ENCODE measurements around the gene RENBP.

RENBP gene

DNA sequence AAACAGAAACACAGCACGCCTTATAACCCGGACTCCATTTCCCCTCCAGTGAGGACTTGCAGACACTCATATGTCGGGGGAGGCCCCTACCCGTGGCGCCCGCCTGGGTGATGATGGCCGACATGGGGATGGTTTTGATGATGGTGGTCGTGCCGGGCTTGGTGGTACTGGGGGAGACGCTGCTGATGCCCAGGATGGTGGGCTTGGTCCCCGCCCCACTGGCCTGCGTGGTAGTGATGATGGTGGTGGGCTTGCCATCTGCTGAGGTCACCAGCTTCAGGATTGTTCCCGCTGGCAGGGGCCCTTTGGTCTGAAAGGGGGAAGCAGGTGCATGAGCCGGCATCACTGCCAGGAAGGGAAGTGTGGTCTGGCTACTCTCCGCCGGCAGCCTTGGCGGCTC, 12.8 kb upstream of the RENBP start:
- no peak for DNase-seq
- in situ Hi-C loops (cut with HindIII; ENCODE audit: low pct_ligation_motif_present, low pct_unique_long_range_greater_than_20kb, low sequenced_read_pairs), result no loop called here

DNA sequence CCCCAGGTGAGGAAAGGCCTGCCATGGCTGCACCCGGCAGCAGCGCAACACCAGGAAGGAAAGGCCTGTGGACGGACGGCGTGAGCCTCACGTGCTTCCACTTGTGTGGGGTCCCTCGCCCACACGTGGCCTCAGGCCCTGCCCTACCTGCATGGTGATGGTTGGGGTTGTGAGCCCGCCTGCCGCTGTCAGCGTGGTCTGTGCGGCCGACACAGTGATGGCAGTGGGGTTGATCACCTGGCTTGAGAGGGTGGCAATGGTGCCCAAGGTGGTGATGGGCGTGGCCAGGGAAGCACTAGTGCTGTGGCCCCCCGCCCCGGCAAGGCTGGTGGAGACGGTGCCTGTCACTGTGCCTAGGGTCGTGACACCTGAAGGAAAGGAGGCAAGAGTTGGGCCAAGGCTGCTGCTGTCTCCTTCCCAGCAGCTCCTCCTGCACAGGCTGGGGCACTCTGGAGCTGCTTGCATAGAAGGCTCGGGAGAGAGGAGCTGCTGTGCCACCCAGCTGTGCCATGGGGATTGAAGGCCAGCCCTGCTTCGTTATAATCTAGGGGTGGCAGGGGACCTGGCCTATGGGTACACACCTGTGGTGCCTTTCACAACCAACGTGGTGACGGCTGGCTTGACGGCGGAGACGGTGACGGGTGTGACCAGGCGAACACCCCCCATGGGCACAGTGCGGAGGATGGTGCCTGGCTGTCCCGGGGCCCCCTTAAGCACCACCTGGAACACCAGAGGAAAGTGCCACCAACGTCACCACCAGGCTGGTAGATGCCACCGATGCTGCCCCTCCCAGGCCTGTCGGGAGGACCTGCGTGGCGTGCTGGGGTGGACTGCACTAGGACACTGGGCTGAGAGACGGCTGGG, 11.8 kb upstream of the RENBP start:
- in situ Hi-C loops (cut with HindIII; ENCODE audit: low pct_ligation_motif_present, low pct_unique_long_range_greater_than_20kb, low sequenced_read_pairs), result no loop called here
- DNase-seq, result no peak

DNA sequence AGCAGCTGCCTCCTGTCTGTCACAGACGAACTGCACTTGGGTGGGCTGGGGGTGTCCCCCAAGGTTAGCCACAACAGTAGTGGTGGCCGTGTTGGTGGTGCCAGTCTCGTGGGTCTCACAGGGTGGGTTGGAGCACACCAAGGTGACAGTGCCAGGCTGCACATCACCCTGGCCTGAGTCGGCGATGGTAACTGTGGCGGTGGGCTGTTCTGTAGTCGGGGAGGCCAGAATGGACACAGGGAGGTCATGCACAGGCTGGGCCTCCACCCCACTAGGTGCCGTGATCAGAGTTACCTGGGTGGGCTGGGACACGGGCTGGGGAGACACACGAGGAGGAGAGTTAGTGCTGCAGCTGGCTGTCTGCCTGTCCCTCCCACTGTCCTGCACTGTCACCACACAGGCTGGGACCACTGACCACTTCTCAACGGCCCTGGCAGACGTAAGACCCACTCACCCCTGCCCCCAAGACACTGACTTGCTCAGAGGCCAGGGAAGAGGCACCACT, 10.8 kb upstream of the RENBP start:
- in situ Hi-C loops (cut with HindIII; ENCODE audit: low pct_ligation_motif_present, low pct_unique_long_range_greater_than_20kb, low sequenced_read_pairs), result no loop called here
- DNase-seq, result no peak

DNA sequence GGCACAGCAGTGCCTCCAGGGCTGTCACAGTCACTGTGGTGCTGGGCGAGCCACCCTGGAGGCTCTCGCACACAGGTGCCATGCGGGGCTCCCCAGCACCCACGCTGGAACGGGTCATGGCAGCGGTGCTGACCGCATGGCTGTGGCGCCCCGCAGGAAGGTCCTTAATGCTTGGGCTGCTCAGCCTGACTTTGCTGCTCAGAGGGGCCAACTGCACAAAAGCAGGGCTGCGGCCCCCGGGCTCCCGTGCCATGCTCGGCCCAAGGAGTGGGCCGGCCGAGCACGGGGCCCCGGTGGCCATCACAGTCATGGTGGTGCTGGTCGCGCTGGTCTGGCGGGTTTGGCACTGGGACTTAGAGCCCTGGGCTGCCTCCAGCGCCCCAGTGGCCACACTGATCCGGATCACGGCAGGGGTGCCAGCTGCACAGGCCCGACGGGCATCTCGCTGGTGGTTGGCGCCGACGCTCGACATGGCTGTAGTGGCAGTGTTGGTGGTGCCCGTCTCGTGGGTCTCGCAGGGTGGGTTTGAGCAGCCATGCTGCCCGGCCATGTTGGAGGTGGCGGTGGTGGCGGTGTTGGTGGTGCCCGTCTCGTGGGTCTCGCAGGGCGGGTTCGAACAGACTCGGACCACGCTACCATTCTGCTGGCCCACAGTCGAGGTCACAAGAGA, 10.2 kb upstream of the RENBP start:
- no peak for DNase-seq
- in situ Hi-C loops (cut with HindIII; ENCODE audit: low pct_ligation_motif_present, low pct_unique_long_range_greater_than_20kb, low sequenced_read_pairs), result no loop called here

DNA sequence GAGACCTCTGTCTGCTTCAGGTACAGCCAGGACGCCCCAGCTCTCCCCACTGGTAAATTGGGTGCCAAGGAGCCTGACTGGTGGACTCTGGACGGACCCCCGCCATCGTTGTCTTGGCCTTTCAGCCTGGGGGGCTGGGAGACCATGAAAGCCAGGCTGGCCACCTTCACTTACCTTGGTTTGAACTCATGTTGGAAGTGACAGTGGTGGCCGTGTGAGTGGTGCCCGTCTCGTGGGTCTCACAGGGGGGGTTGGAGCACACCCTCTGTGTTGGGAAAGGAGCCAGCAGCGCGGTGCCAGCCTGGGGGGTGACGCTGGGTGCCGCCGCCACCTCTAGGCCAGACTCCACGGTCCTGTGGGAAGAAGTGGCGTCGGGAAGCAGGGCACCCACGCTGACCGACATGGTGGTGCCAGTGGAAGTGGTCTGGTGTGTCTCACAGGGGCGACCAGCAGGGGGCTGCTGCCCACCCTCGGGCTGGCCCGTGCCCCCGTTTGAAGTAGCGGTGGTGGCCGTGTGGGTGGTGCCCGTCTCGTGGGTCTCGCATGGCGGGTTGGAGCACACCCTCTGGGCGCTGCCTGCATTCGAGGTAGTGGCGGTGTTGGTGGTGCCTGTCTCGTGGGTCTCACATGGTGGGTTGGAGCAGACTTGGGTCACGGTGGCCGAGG, 9.6 kb upstream of the RENBP start:
- in situ Hi-C loops (cut with HindIII; ENCODE audit: low pct_ligation_motif_present, low pct_unique_long_range_greater_than_20kb, low sequenced_read_pairs), result no loop called here
- no peak for DNase-seq

DNA sequence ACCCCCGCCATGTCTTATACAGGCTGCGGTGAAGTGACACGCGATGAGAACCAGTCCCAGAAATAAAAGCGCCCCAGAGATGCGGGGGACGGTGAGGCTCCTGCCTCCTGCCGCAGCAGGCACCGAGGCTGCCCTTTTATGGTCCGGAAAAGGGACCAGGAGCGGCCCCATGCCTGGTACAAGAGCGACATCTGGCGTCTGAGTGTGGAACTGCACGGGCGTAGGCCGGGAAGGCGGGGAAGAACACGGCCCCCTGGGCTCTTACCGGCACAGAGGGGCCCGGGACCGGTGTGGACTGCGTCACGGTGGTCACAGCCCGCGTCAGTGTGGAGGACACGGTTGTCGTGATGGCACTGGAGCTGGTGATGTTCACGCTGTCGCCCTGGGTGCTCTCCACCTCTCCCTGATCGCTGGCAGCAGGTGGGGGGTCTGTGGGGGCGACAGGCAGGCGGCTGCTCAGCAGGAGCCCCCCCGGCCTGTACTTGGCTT, 8.9 kb upstream of the RENBP start:
- in situ Hi-C loops (cut with HindIII; ENCODE audit: low pct_ligation_motif_present, low pct_unique_long_range_greater_than_20kb, low sequenced_read_pairs), result no loop called here
- DNase-seq, result peak; percentile 47

DNA sequence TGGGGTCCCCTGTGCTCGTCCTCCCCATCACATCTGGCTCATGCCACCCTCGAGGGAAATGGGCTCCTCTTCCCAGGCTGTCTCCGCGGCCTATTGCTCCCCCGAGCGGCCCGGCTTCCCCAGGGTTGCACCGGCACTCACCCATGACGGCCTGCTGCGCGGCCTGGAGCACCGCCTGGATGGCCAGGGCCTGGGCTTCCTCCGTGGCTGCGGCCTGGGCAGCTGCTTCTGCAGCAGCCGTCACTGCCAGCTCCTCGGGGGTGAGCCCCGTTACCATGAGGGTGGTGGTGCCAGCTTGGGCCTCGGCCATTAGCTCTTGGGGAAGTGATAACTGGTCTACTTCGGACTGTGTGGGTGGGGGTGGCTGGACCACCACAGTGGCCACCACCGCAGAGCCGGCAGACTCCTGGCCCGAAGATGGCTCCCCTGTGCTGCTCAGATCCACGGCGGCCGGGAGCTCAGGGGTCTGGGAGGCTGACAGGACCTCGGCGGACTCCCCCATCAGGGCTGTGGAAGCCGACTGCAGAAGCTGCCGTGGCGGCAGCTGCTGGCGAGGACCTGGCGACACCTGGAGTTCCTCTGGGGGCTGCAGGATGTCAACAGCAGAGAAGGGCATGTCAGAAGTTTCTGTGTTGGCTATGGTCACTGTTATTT, 8.1 kb upstream of the RENBP start:
- no peak for DNase-seq
- in situ Hi-C loops (cut with HindIII; ENCODE audit: low pct_ligation_motif_present, low pct_unique_long_range_greater_than_20kb, low sequenced_read_pairs), result no loop called here

DNA sequence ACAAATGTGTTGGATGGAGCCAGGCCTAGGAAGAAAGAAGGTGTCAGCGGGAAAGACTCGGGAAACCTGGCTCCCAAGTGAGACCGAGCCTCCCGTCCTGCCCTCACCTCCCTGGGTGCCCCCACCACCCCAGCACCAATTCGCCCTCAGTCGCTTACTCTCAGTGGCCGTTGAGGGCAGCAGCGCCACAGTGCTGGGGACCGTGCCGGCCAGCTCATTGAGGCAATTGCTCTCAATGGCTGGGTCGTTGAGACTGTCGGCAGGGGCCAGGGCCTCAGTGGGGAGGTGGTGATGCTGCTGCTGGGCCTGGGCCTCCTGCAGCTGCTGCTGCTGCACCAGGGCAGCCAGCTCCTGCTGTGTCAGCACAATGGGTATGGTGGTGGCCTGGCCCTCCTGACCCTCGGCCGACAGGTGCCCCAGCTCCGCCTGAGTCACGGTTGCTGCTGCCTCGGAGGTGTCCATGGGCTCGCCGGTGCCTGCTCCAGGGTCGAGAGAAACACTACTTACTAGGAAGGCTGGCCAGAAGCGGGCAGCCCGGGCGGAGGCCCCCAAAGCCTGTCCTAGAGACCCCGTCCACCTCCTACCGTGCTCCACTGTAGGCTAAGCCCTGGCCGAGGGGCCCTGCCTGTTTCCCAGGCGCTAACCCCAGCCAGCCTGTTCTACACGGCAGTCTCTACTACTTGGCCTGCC, 7.4 kb upstream of the RENBP start:
- in situ Hi-C loops (cut with HindIII; ENCODE audit: low pct_ligation_motif_present, low pct_unique_long_range_greater_than_20kb, low sequenced_read_pairs), result no loop called here
- DNase-seq, result no peak

DNA sequence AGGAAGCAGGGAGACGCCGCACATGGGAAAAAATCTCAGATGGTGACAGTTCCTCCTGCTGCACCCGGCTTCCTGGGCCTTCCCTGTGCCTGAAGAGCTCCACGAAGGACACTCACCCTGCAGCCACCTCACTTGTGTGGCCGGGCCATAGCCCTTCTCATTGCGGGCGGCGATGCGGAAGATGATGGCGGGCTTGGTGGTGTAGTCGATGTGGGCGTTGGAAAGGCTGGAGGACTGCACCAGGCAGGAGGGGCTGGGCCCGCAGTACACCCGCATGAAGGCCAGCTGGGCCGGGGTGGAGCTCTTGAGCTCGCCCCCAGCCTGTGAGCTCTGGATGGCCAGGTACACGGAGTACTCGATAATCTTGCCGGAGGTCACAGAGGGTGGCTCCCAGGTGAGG, 5.7 kb upstream of the RENBP start:
- in situ Hi-C loops (cut with HindIII; ENCODE audit: low pct_ligation_motif_present, low pct_unique_long_range_greater_than_20kb, low sequenced_read_pairs), result no loop called here
- DNase-seq, result no peak

DNA sequence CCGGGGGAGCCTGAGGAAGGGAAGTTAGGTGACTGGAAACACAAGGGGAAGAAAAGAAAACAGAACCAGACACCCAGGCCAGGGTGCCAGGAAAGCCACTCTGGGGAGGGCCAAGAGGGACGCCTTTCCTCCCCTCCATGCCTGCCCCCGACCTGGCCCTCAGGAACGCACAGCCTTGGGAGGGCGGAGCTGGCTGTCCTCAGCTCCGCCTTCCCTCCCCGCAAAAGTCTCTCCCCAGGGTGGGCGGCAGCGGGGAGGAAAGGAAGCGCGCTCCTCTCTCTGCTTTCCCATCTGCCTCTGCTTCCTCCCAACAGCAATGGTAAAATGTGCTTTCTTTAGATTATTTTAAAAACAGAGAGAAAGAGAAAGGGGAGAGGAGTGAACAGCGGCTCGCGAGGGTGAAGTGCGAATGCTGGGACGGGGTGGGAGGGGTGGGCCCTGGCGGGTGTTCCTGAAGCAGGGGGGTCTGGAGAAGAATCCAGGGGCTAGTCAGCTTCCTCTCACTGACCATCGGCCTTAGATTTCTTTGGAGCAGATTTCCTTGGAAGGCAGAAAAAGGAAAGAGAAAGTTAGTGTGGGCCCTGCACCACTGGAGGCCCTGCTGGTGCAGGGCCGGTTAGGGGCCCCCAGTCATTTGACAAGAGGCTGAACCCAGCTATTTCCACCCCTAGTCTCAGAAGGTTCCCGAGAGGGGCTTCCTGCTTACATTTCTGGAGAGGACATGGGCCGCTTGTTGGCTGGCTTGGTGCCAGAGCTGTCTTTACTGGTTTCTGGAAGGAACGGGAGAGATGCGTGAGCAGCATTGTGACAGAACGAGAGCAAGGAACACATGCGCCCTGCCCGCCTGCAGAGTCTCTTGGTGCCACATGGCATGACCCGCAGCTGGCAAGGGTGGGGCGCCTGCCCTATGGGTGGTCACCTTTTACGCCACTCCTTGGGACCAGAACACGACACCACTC, 4.7 kb upstream of the RENBP start:
- in situ Hi-C loops (cut with HindIII; ENCODE audit: low pct_ligation_motif_present, low pct_unique_long_range_greater_than_20kb, low sequenced_read_pairs), result no loop called here
- DNase-seq, result no peak

DNA sequence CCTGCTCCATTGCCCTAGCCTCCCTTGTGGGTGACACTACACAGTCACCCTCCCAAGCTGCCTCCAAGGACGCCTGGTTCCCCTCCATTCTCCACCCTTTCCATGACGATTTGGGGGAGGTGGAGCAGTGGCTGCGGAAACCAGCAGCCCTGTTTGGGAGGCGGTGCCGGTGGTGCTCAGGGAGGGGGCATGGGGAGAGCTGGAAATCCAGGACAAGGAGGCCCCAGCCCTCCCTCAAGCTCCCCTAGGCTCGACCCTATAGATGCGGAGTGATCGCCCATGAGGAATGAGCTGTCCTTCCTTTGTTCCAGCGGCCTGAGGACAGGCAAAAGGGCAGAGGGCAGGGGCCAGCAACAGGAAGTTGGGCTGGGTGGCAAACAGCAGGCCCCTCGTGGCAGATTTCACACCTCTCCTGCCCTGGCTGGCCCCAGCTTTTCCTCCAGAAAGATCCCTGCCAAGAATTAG, 3.6 kb upstream of the RENBP start:
- in situ Hi-C loops (cut with HindIII; ENCODE audit: low pct_ligation_motif_present, low pct_unique_long_range_greater_than_20kb, low sequenced_read_pairs), result no loop called here
- no peak for DNase-seq

DNA sequence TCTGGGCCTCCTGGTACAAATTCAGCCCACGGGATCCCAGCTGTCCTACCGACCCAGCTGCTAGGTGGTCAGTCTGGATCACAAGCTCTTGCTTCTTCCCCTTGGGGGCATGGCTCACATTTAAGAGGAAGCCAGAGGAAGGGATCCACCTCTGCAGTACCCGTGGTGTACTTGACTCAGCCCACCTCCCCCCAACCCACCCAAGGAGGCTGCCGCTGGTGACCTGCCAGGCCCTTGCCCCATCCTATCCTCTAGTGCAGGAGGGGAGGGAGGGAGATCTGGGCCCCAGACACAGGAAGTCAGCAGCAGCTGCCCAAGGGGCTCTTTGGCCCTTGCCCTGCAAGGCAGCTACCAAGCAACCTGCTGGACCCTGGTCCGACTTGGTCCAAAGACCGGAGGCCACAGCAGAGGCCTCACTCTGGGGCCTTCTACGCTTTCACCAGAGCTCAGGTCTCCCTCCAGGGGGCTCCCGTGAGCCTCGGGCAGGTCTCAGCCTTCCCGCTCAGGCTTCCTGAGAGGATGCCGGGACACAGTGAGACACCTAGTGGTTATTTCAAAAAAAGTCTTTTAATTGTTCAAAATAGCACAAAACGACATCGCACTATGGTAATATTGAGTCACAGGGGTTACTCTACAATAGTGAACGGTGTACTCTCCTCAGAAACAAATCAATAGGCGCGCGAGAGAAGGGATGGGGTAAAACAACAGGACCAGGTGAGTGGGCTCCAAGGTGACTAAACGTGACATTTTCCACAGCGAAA, 2.7 kb upstream of the RENBP start:
- DNase-seq, result peak; percentile 73
- in situ Hi-C loops (cut with HindIII; ENCODE audit: low pct_ligation_motif_present, low pct_unique_long_range_greater_than_20kb, low sequenced_read_pairs), result no loop called here

DNA sequence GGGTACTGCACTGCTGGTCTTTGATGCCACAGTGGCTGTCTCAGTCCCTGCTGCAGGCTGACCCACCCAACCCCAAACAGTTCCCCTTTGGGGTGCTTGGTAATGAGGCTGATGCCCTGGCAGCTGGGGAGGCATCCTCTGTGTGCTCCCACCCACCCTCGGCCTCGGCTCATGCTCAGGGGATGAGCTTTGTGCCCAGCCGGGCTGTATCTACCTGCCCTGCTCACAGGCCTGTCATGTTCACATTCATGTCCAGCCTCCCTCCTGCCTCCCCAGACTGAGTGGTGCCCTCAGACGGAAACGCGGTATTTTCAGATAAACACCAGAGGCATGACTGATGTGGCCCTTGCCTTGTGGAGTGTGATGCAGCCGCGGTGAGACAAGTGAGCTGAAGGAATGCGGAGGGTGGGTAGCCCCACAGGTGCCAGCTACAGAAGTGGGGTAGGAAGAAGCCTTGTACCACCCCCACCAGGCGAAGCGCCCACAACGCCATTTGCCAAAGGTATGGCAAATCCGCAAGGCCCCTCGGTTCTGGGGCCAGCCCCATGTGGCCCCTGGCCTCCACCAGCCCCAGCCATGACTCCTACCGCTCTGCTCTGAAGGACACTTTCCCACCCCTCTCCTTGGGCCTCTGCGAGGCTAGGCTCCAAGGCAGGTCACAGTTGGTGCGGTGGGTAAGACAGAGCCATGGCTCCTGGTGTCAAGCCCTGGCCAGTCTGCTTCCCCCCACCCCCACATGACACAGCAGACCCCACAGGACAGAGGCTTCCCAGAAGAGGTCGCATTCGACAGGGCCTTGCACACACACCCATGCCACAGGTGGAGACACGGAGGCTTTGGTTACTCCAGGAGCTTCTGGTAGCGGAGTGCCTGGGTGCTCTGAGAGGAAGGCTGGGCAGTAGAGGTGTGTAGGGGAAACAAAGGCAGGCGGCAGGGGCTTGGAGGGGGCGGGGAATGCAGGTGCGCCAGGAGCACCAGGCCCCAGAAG, 1.8 kb upstream of the RENBP start:
- no peak for DNase-seq
- in situ Hi-C loops (cut with HindIII; ENCODE audit: low pct_ligation_motif_present, low pct_unique_long_range_greater_than_20kb, low sequenced_read_pairs), result no loop called here

DNA sequence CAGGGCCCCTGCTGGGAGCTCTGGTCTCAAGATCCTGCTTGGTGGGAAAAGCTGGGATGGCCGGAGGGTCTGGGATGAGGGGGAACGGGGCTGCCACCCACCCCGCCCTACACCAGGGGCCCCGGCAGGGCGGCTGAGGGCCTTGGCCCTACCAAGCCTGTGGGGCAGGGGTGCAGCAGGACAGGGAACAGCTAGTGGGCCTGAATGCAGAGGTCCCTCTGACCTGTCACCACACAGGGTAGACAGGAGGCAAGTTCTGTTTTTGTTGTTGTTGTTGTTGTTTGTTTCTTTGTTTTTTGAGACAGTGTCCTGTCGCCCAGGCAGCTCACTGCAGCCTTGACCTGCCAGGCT, 332 bp upstream of the RENBP start:
- no peak for DNase-seq
- in situ Hi-C loops (cut with HindIII; ENCODE audit: low pct_ligation_motif_present, low pct_unique_long_range_greater_than_20kb, low sequenced_read_pairs), result no loop called here

DNA sequence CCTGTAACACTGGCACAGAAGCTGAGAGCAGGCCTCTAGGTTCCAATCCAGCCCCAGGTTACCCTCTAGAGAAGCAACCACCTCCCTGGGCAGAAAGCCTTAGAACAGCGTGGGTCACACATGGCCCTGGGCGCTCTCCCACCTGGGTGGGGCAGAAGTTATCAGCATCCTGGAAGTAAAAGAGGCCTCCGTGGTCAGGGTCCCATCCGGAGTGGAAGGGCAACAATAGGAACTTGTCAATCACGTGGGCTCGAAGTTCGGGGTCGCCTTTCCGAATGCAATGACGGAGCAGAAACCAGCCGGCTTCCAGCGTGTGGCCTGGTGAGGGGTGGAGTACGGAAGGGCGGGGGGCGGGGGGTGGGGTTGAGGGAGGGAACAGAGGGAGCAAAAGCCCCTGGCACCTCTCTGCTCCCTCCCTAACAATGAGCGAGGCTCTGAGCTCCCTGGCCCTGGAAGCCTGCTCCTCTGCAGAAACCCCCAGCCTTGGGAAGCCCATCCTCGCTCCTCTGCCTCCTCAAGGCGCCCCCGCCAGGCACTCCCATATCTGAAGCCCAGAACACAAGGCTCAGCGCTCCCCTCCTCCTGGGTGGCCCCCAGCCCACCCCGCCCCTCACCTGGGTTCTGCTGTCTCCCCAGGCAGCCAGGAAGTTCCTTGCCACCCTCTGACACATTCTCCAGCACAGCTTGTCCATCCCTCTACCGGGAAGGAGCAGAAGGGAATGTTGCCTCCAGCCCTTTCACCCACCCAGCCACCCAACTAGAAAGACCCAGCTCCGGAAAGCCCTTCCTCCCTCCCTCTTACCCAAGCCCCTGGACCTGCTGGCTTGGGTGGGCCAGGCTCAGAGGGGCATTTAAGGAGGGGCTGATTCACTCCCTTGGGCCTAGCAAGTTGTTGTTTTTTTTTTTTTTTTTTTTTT, 2.8 kb downstream of the RENBP start:
- in situ Hi-C loops (cut with HindIII; ENCODE audit: low pct_ligation_motif_present, low pct_unique_long_range_greater_than_20kb, low sequenced_read_pairs), result no loop called here
- no peak for DNase-seq

Data from ACHN (cell line).